OCI-LY7 (cell line): ENCODE results near the gene ATP6V0A4. TPM values are rescaled to one million over a fixed set of nuclear protein-coding genes. Genes with fewer than 3 reads are reported as not detected.

Source experiments
- BruUV-seq: library from RNA; stranded (reverse); fragments of 400-500 nt; replicated peaks from 2 replicates; lab custom pipeline; 2021; lab: Mats Ljungman, UMichigan
- CTCF ChIA-PET: fragments of 300-600 bp; sonication (Branson Sonifier 250); formaldehyde crosslinking; loops from one replicate; lab custom pipeline; 2022; ENCODE audit warnings: antibody characterized with exemption; ENCODE audit not compliant: unreplicated experiment; lab: Charles Lee
- POLR2A ChIA-PET: fragments of 300-600 bp; sonication (Branson Sonifier 250); formaldehyde crosslinking; loops from one replicate; lab custom pipeline; 2022; ENCODE audit warnings: antibody characterized with exemption; lab: Charles Lee
- DNase-seq: peaks from one replicate; pipeline ENCODE4 v3.0.0-alpha.2; 2015; ENCODE audit warnings: low spot score
- H2AFZ ChIP-seq: fragments of 200-600 bp; sonication (generic), shearing (Covaris generic); 2 replicates; pipeline ENCODE4 v1.6.1; 2014; ENCODE audit warnings: mild to moderate bottlenecking, antibody characterized with exemption, low read length, moderate library complexity
- H3K27ac ChIP-seq: fragments of 200-600 bp; sonication (generic); 2 replicates; pipeline ENCODE4 v1.5.1; 2014; ENCODE audit warnings: mixed run types, low read depth, mild to moderate bottlenecking, moderate library complexity, low read length, inconsistent platforms; ENCODE audit not compliant: poor library complexity, severe bottlenecking
- H3K36me3 ChIP-seq: fragments of 200-600 bp; sonication (generic); 2 replicates; pipeline ENCODE4 v1.6.1; 2014; ENCODE audit warnings: mild to moderate bottlenecking, antibody characterized with exemption, low read length, moderate library complexity, mixed read lengths; ENCODE audit not compliant: insufficient read depth
- H3K4me1 ChIP-seq: fragments of 200-600 bp; sonication (generic); 2 replicates; pipeline ENCODE4 v1.5.1; 2014; ENCODE audit warnings: mild to moderate bottlenecking, low read length; ENCODE audit not compliant: insufficient read depth, poor library complexity, severe bottlenecking
- H3K4me2 ChIP-seq: fragments of 200-600 bp; sonication (generic); 2 replicates; pipeline ENCODE4 v1.6.1; 2014; ENCODE audit warnings: mild to moderate bottlenecking, low read length
- H3K4me3 ChIP-seq: fragments of 200-600 bp; sonication (generic); 2 replicates; pipeline ENCODE4 v1.5.1; 2014; ENCODE audit warnings: mild to moderate bottlenecking, low read depth, low read length; ENCODE audit not compliant: poor library complexity, severe bottlenecking
- H3K79me2 ChIP-seq: fragments of 200-600 bp; sonication (generic); 2 replicates; pipeline ENCODE4 v1.6.1; 2016; ENCODE audit warnings: low read depth, mild to moderate bottlenecking, low read length, moderate library complexity, mixed read lengths; ENCODE audit not compliant: insufficient read depth
- H3K9me2 ChIP-seq: fragments of 200-600 bp; sonication (generic); 2 replicates; pipeline ENCODE4 v1.6.1; 2016; ENCODE audit warnings: mild to moderate bottlenecking, low read length, mixed read lengths; ENCODE audit not compliant: insufficient read depth
- H3K9me3 ChIP-seq: fragments of 200-600 bp; sonication (generic); 2 replicates; pipeline ENCODE4 v1.6.1; 2014; ENCODE audit warnings: mild to moderate bottlenecking, mixed run types, low read length, mixed read lengths
- H4K20me1 ChIP-seq: fragments of 200-600 bp; sonication (generic); 2 replicates; pipeline ENCODE4 v1.6.1; 2014; ENCODE audit warnings: mild to moderate bottlenecking, antibody characterized with exemption, low read length, moderate library complexity, mixed read lengths; ENCODE audit not compliant: insufficient read depth
- CTCF ChIP-seq: fragments of 200-600 bp; sonication (generic); conservative IDR thresholded peaks from 2 replicates; pipeline ENCODE4 v1.5.1; 2014; ENCODE audit warnings: mild to moderate bottlenecking, antibody characterized with exemption, low read length, moderate library complexity, mixed read lengths
- EZH2phosphoT487 ChIP-seq: fragments of 200-600 bp; sonication (generic); IDR thresholded peaks from 2 replicates; pipeline ENCODE4 v1.6.1; 2018; ENCODE audit warnings: low read depth, borderline replicate concordance, mild to moderate bottlenecking, mixed run types, antibody characterized with exemption, low read length, moderate library complexity, mixed read lengths
- intact Hi-C: fragments of 100-400 bp; cut with micrococcal nuclease; formaldehyde crosslinking; loops from one replicate; pipeline ENCODE4 v1.10.0; 2022; ENCODE audit not compliant: unreplicated experiment
- total RNA-seq, 2 experiments: library from RNA; depleted of rRNA in 1 of 2; stranded (reverse); fragments of >200 nt in 1 of 2; shearing (Covaris generic) in 1 of 2; gene quantifications; 2 replicates each; pipeline ENCODE4 v1.2.3, GENCODE V29; 2014 to 2022

ATP6V0A4 gene
- total RNA-seq, 2 experiments from 2014 or later, result not detected

GRCh38 chr7:138701537-138701923 is 96.5 kb downstream of the ATP6V0A4 start:
- Histone ChIP-seq H3K9me3 (no peaks in the 10 kb centered on the region), H3K4me2 (no peak overlapping the region), H3K36me3 (no peaks in the 10 kb centered on the region), H3K4me3 (no peak overlapping the region), H4K20me1 (no peaks in the 10 kb centered on the region), H3K9me2 (no peaks in the 10 kb centered on the region), H3K79me2 (no peaks in the 10 kb centered on the region), H3K27ac (no peak overlapping the region), H2AFZ (no peak overlapping the region), H3K4me1 (no peaks in the 10 kb centered on the region)
- intact Hi-C loops, result no loop called here
- ChIA-PET POLR2A (interaction anchor here (0.6 kb wide), 1 partner anchor 243 kb away, joined by 3 read pairs; no protein-coding TSS in a partner anchor), CTCF (no interaction called here)
- TF ChIP-seq EZH2phosphoT487 (no peak), CTCF (no peak)
- no peak for DNase-seq
- BruUV-seq, result no TSS peak

GRCh38 chr7:138700857-138701536 is 97.0 kb downstream of the ATP6V0A4 start, which contains the start of gene SVOPL:
SVOPL (minus strand) TSS chr7:138701362; CDS start chr7:138679045, 22,317 bp downstream.
- no peak for TF ChIP-seq EZH2phosphoT487
- no peak for TF ChIP-seq CTCF
- H4K20me1 ChIP-seq, result no peaks in the 10 kb centered on the region
- H3K4me2 ChIP-seq, result no peak within 1 kb of the TSS
- no peaks in the 10 kb centered on the region for H3K9me3 ChIP-seq
- H3K4me1 ChIP-seq, result no peaks in the 10 kb centered on the region
- no TSS peak for BruUV-seq
- CTCF ChIA-PET, result no interaction called here
- H2AFZ ChIP-seq, result no peak within 1 kb of the TSS
- DNase-seq, result no peak
- intact Hi-C loops, result no loop called here
- POLR2A ChIA-PET, result interaction anchor here (0.6 kb wide), 1 partner anchor 242 kb away, joined by 3 read pairs; no protein-coding TSS in a partner anchor
- no peaks in the 10 kb centered on the region for H3K36me3 ChIP-seq
- no peaks in the 10 kb centered on the region for H3K9me2 ChIP-seq
- no peak within 1 kb of the TSS for H3K4me3 ChIP-seq
- H3K27ac ChIP-seq, result no peak within 1 kb of the TSS
- H3K79me2 ChIP-seq, result no peaks in the 10 kb centered on the region

GRCh38 chr7:138699661-138700060 is 98.3 kb downstream of the ATP6V0A4 start:
- POLR2A ChIA-PET, result no interaction called here
- CTCF ChIA-PET, result interaction anchor here (0.6 kb wide), 1 partner anchor 22 kb away, joined by 3 read pairs; no protein-coding TSS in a partner anchor
- no peaks in the 10 kb centered on the region for H3K9me3 ChIP-seq
- H3K4me3 ChIP-seq, result no peak overlapping the region
- TF ChIP-seq EZH2phosphoT487, result no peak
- no peak for TF ChIP-seq CTCF
- H3K27ac ChIP-seq, result no peak overlapping the region
- no peak overlapping the region for H2AFZ ChIP-seq
- intact Hi-C loops, result no loop called here
- H3K4me2 ChIP-seq, result no peak overlapping the region
- H3K9me2 ChIP-seq, result no peaks in the 10 kb centered on the region
- no peaks in the 10 kb centered on the region for H3K79me2 ChIP-seq
- DNase-seq, result no peak
- H3K4me1 ChIP-seq, result no peaks in the 10 kb centered on the region
- H3K36me3 ChIP-seq, result no peaks in the 10 kb centered on the region
- H4K20me1 ChIP-seq, result no peaks in the 10 kb centered on the region
- no TSS peak for BruUV-seq
